Measurements from ENCODE around the gene ZNF622. TPM values are rescaled to one million over a fixed set of nuclear protein-coding genes. Genes with fewer than 3 reads are reported as not detected.

The ZNF622 gene
- total and polyA plus RNA-seq, 10 of the 15 experiments (the other 5 are each of a cell fraction or from before 2014, with no cell fraction given), result 9.0 to 60.3 (median 31.0) TPM

DNA sequence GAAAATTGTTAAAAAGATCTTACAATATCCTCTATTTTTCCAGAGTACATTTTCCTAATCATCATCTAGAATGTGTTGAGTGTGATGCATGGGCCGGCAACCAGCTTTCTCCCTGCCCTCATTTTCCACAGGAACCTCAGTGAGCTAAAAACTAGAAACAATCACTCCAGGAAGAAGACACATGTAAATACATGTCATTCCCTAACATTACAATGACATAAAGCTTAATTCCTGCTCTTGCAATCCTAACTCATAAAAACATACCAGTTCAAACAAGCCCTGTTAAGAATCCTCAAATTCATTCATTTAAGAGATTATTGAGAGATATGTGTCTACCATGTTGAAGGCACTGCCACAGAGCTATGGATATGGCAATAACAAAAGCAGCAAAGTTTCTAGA is 18.5 kb upstream of the ZNF622 start:
- H3K79me2 ChIP-seq (ENCODE audit: control insufficient read depth, insufficient read depth, low read length), result no peaks in the 10 kb centered on the region
- H3K9ac ChIP-seq (ENCODE audit: control insufficient read depth, insufficient read depth, low read length), result no peak overlapping the region
- H3K27ac ChIP-seq (ENCODE audit: control insufficient read depth, insufficient read depth), result no peak overlapping the region
- no peak overlapping the region for H3K4me2 ChIP-seq (ENCODE audit: control insufficient read depth, insufficient read depth)
- ATAC-seq (no peak), DNase-seq (ENCODE audit: low read depth, low spot score) (no peak), FAIRE-seq (no peak)
- BruUV-seq (replicated peaks), result no TSS peak
- WGBS (ENCODE audit: insufficient coverage, insufficient replicate concordance, low lambda C conversion rate, missing lambda C conversion rate), result 88% methylated on average over 1 of the region's 1 CpG
- in situ Hi-C loops (cut with MboI), result no loop called here
- H3K4me1 ChIP-seq (ENCODE audit: control insufficient read depth, insufficient read depth, low read length), result no peaks in the 10 kb centered on the region
- ChIA-PET CTCF (interaction anchor here (0.6 to 1.4 kb wide), 3 partner anchors 17 to 649 kb away, joined by 3 to 5 read pairs (median 3); no protein-coding TSS in a partner anchor), POLR2A (no interaction called here), SMC1A (ENCODE audit: uncharacterized antibody, unreplicated experiment) (interaction anchor here (0.9 to 2.1 kb wide), 3 partner anchors 9 to 28 kb away, joined by 3 to 6 read pairs (median 4); no protein-coding TSS in a partner anchor), RAD21 (ENCODE audit: unreplicated experiment) (no interaction called here)
- H2AFZ ChIP-seq (ENCODE audit: control insufficient read depth, low read depth, low read length), result no peak overlapping the region
- intact Hi-C loops (cut with micrococcal nuclease; ENCODE audit: unreplicated experiment), result no loop called here
- H3K4me3 ChIP-seq, result no peak overlapping the region
- H3K36me3 ChIP-seq (ENCODE audit: control insufficient read depth in 2 of 2, insufficient read depth in 2 of 2, low read length in 1 of 2), result no peaks in the 10 kb centered on the region
- TF ChIP-seq TBL1XR1 (IDR thresholded peaks at IDR 0.05; ENCODE audit: low read depth, low read length), result no peak
- no peak for TF ChIP-seq GATAD2B (conservative IDR thresholded peaks at IDR 0.05; ENCODE audit: low read depth)
- no peak for TF ChIP-seq RAD21 (IDR thresholded peaks at IDR 0.05; ENCODE audit: insufficient read depth, low read depth, low read length)
- no peak for TF ChIP-seq SKIL (IDR thresholded peaks at IDR 0.05; ENCODE audit: low read depth, poor library complexity, severe bottlenecking)
- TF ChIP-seq ZBED1 (IDR thresholded peaks at IDR 0.05; ENCODE audit: borderline replicate concordance), result no peak
- TF ChIP-seq CHD4 (IDR thresholded peaks at IDR 0.05), result no peak
- TF ChIP-seq WRNIP1 (IDR thresholded peaks at IDR 0.05; ENCODE audit: borderline replicate concordance, low read depth, low read length), result no peak
- no peak for TF ChIP-seq PML (IDR thresholded peaks at IDR 0.05; ENCODE audit: low read length)
- TF ChIP-seq SRF (IDR thresholded peaks at IDR 0.05; ENCODE audit: low read depth in 2 of 2, low read length in 2 of 2), result no peak
- no peak for TF ChIP-seq NR2F1 (conservative IDR thresholded peaks at IDR 0.05)
- no peak for TF ChIP-seq HCFC1 (IDR thresholded peaks at IDR 0.05; ENCODE audit: low read length)
- TF ChIP-seq ZZZ3 (IDR thresholded peaks at IDR 0.05; ENCODE audit: control insufficient read depth, insufficient read length, low read depth), result no peak
- TF ChIP-seq BRCA1 (IDR thresholded peaks at IDR 0.05; ENCODE audit: low read depth, low read length), result no peak
- no peaks in the 10 kb centered on the region for H3K9me3 ChIP-seq (replicated peaks; ENCODE audit: control insufficient read depth, insufficient read depth, low read length)
- H3K27me3 ChIP-seq (replicated peaks in 1 of 2; ENCODE audit: control insufficient read depth in 2 of 2, insufficient read depth in 2 of 2, low read length in 1 of 2), result no peaks in the 10 kb centered on the region; a peak in 1 of 4 replicates
- H4K20me1 ChIP-seq (ENCODE audit: control insufficient read depth, insufficient read depth), result no peaks in the 10 kb centered on the region

Measured in GM12878 (cell line).